SK-N-SH (cell line): ENCODE data around the gene WDR46. TPM values are rescaled to one million over a fixed set of nuclear protein-coding genes. Genes with fewer than 3 reads are reported as not detected.

ENCODE experiments used
- CTCF ChIA-PET: fragments of 300-600, 350-600 bp; formaldehyde crosslinking; extraction: SDS; loops from one replicate; lab custom pipeline; 2021; lab: Yijun Ruan, JAX
- POLR2A ChIA-PET: fragments of 350-600 bp; sonication (Branson Sonifier 250); formaldehyde crosslinking; extraction: SDS; loops from one replicate; lab custom pipeline; 2020; ENCODE audit warnings: antibody characterized with exemption, inconsistent platforms; lab: Yijun Ruan, JAX
- DNase-seq: peaks from one replicate; pipeline ENCODE4 v3.0.0; 2012
- H2AFZ ChIP-seq: fragments of 200-600 bp; sonication (generic); 2 replicates; pipeline ENCODE4 v1.8.1; 2016; ENCODE audit warnings: antibody characterized with exemption, mild to moderate bottlenecking, low read depth
- H3F3A ChIP-seq: fragments of 200-600 bp; sonication (generic); replicated peaks from 2 replicates; pipeline ENCODE3; 2016; ENCODE audit warnings: antibody characterized with exemption, mild to moderate bottlenecking; ENCODE audit not compliant: insufficient read depth
- H3K27ac ChIP-seq, 2 experiments: fragments of 200-500 bp in 1 of 2; fragments of 200-600 bp in 1 of 2; sonication (Bioruptor generic) in 1 of 2; sonication (generic), shearing (Covaris generic) in 1 of 2; 2 replicates each; pipeline versions ENCODE4 v1.5.1 to v1.6.1; 2014 to 2016; ENCODE audit warnings: low read depth in 2 of 2, inconsistent platforms in 1 of 2, low read length in 1 of 2, mild to moderate bottlenecking in 1 of 2, mixed read lengths in 1 of 2
- H3K27me3 ChIP-seq: fragments of 200-600 bp; sonication (generic), shearing (Covaris generic); 2 replicates; pipeline ENCODE4 v1.6.1; 2016; ENCODE audit warnings: mixed run types; ENCODE audit not compliant: insufficient read depth
- H3K36me3 ChIP-seq, 2 experiments: fragments of 200-500 bp in 1 of 2; fragments of 200-600 bp in 1 of 2; sonication (Bioruptor generic) in 1 of 2; sonication (generic) in 1 of 2; replicated peaks in 1 of 2; 2 replicates each; pipeline versions ENCODE3 to v1.5.1; 2014 to 2016; ENCODE audit warnings: low read length in 1 of 2, mild to moderate bottlenecking in 1 of 2; ENCODE audit not compliant: insufficient read depth in 2 of 2, control insufficient read depth in 1 of 2
- H3K4me1 ChIP-seq, 2 experiments: fragments of 200-500 bp in 1 of 2; fragments of 200-600 bp in 1 of 2; sonication (Bioruptor generic) in 1 of 2; sonication (generic), shearing (Covaris generic) in 1 of 2; 2 replicates each; pipeline versions ENCODE4 v1.5.1 to v1.6.1; 2014 to 2016; ENCODE audit warnings: low read depth in 1 of 2, low read length in 1 of 2, mixed run types in 1 of 2; ENCODE audit not compliant: insufficient read depth in 2 of 2, control insufficient read depth in 1 of 2
- H3K4me2 ChIP-seq: fragments of 200-600 bp; sonication (generic), shearing (Covaris generic); 2 replicates; pipeline ENCODE4 v1.6.1; 2017; ENCODE audit warnings: mixed run types
- H3K4me3 ChIP-seq, 2 experiments: fragments of 200-500 bp in 1 of 2; fragments of 200-600 bp in 1 of 2; sonication (Bioruptor generic) in 1 of 2; sonication (generic), shearing (Covaris generic) in 1 of 2; 2 replicates each; pipeline versions ENCODE4 v1.5.1 to v1.8.1; 2014 to 2016; ENCODE audit warnings: low read depth in 2 of 2, inconsistent platforms in 1 of 2, low read length in 1 of 2, mild to moderate bottlenecking in 1 of 2, mixed read lengths in 1 of 2, moderate library complexity in 1 of 2
- H3K79me2 ChIP-seq: fragments of 200-600 bp; sonication (generic); 2 replicates; pipeline ENCODE4 v1.8.1; 2017; ENCODE audit warnings: mild to moderate bottlenecking; ENCODE audit not compliant: insufficient read depth
- H3K9ac ChIP-seq: fragments of 200-600 bp; sonication (generic); 2 replicates; pipeline ENCODE4 v1.6.1; 2017; ENCODE audit warnings: mixed run types
- H3K9me2 ChIP-seq: fragments of 200-600 bp; sonication (generic); 2 replicates; pipeline ENCODE4 v1.6.1; 2017; ENCODE audit warnings: mixed run types
- H3K9me3 ChIP-seq: fragments of 200-600 bp; sonication (generic); 2 replicates; pipeline ENCODE4 v1.6.1; 2017; ENCODE audit warnings: mixed run types, mild to moderate bottlenecking, moderate library complexity
- H4K20me1 ChIP-seq: fragments of 200-600 bp; sonication (generic); 2 replicates; pipeline ENCODE4 v1.6.1; 2017; ENCODE audit warnings: mild to moderate bottlenecking, mixed run types; ENCODE audit not compliant: insufficient read depth
- CTCF ChIP-seq: fragments of 200-600 bp; sonication (generic); IDR thresholded peaks from 2 replicates; pipeline ENCODE4 v1.6.1; 2017; ENCODE audit warnings: antibody characterized with exemption, mild to moderate bottlenecking, moderate library complexity
- ELF1 ChIP-seq: IDR thresholded peaks from 2 replicates; pipeline ENCODE4 v1.4.0; 2012
- EP300 ChIP-seq, 2 experiments: IDR thresholded peaks; 2 replicates each; pipeline versions ENCODE4 v1.4.0 to v1.6.1; 2012; ENCODE audit warnings: borderline replicate concordance in 1 of 2, low read depth in 1 of 2, low read length in 1 of 2
- FOSL2 ChIP-seq: IDR thresholded peaks from 2 replicates; pipeline ENCODE4 v1.4.0; 2012; ENCODE audit warnings: low read depth, mild to moderate bottlenecking, moderate library complexity, borderline replicate concordance
- FOXJ3 ChIP-seq: sonication (generic); formaldehyde crosslinking; IDR thresholded peaks from 2 replicates; pipeline ENCODE4 v1.5.1; 2020; ENCODE audit warnings: mild to moderate bottlenecking, missing genetic modification reagents
- GABPA ChIP-seq: IDR thresholded peaks from 2 replicates; pipeline ENCODE4 v1.4.0; 2012; ENCODE audit warnings: low read depth, mild to moderate bottlenecking
- IRF3 ChIP-seq: fragments of 150-350 bp; IDR thresholded peaks from 2 replicates; pipeline ENCODE4 v1.6.1; 2016; ENCODE audit warnings: mild to moderate bottlenecking, low read depth, low read length
- MAX ChIP-seq: IDR thresholded peaks from 2 replicates; pipeline ENCODE4 v1.4.0; 2012; ENCODE audit warnings: low read depth
- MEF2A ChIP-seq: IDR thresholded peaks from 2 replicates; pipeline ENCODE4 v1.4.0; 2012; ENCODE audit warnings: low read depth, borderline replicate concordance
- MXI1 ChIP-seq: IDR thresholded peaks from 2 replicates; pipeline ENCODE4 v1.6.1; 2012; ENCODE audit warnings: mild to moderate bottlenecking, low read depth, low read length, improper control_type of control experiment
- RAD21 ChIP-seq: IDR thresholded peaks from 2 replicates; pipeline ENCODE4 v1.6.1; 2012; ENCODE audit warnings: mild to moderate bottlenecking, low read length
- REST ChIP-seq: IDR thresholded peaks from 2 replicates; pipeline ENCODE4 v1.6.1; 2012; ENCODE audit warnings: mild to moderate bottlenecking, low read depth, low read length, moderate library complexity
- RFX5 ChIP-seq: IDR thresholded peaks from 2 replicates; pipeline ENCODE4 v1.6.1; 2012; ENCODE audit warnings: mild to moderate bottlenecking, improper control_type of control experiment, low read length
- RXRA ChIP-seq: IDR thresholded peaks from 2 replicates; pipeline ENCODE4 v1.4.0; 2012; ENCODE audit warnings: low read depth, mild to moderate bottlenecking, borderline replicate concordance
- SMC3 ChIP-seq: IDR thresholded peaks from 2 replicates; pipeline ENCODE4 v1.6.1; 2012; ENCODE audit warnings: low read depth, low read length, improper control_type of control experiment
- TEAD4 ChIP-seq: IDR thresholded peaks from 2 replicates; pipeline ENCODE4 v1.4.0; 2012; ENCODE audit warnings: mild to moderate bottlenecking, borderline replicate concordance; ENCODE audit not compliant: insufficient read depth
- USF1 ChIP-seq: IDR thresholded peaks from 2 replicates; pipeline ENCODE4 v1.4.0; 2012; ENCODE audit warnings: low read depth, borderline replicate concordance
- USF2 ChIP-seq: fragments of 150-350 bp; IDR thresholded peaks from 2 replicates; pipeline ENCODE4 v1.6.1; 2017; ENCODE audit warnings: antibody characterized with exemption, low read length, low read depth, borderline replicate concordance
- ZBTB33 ChIP-seq: IDR thresholded peaks from 2 replicates; pipeline ENCODE4 v1.4.0; 2012; ENCODE audit warnings: low read depth, borderline replicate concordance
- WGBS: methylation state at CpG from one replicate; pipeline ENCODE4 v1.1.6; 2017; ENCODE audit warnings: low lambda C conversion rate; 5-methylcytosine and 5-hydroxymethylcytosine counted together
- polyA plus RNA-seq, 3 experiments: library from polyadenylated mRNA; depleted of rRNA; stranded (reverse); fragments of >200 nt; gene quantifications; 2 replicates each; pipeline ENCODE4 v1.2.3, GENCODE V29; 2012

The WDR46 gene
- polyA plus RNA-seq, 1 of the 3 experiments (the other 2 are of a cell fraction) = 153 TPM

- TF ChIP-seq CTCF = no peak
- no peak for TF ChIP-seq GABPA
- no peak for TF ChIP-seq RFX5
- TF ChIP-seq RXRA = no peak
- TF ChIP-seq MEF2A = no peak
These were observed 9.8 kb downstream of the WDR46 start (continued) for GRCh38 chr6:33279257-33279695.

GRCh38 chr6:33278810-33279209 lies 10.2 kb downstream of the WDR46 start:
- CTCF ChIA-PET = interaction anchor here (1.2 to 4.9 kb wide), 6 partner anchors 11 to 128 kb away, joined by 3 to 49 read pairs (median 16); partner anchors contain the start of genes PFDN6, RGL2 and WDR46
- Histone ChIP-seq H3K4me2 (no peak overlapping the region), H3K27ac (0 out of 4 replicates have a peak overlapping the region, but pooled peaks of 1 of the 2 experiments have one; percentile 4)
- TF ChIP-seq USF1 = no peak
- no peak for TF ChIP-seq RAD21
- TF ChIP-seq TEAD4 = no peak
- no peak for TF ChIP-seq MXI1
- TF ChIP-seq EP300 (IDR thresholded peaks at IDR 0.05; ENCODE audit: borderline replicate concordance in 1 of 2, low read depth in 1 of 2, low read length in 1 of 2) = no peak
- TF ChIP-seq FOSL2 = no peak
- TF ChIP-seq ZBTB33 = no peak
- TF ChIP-seq RXRA = no peak
- no peak for TF ChIP-seq SMC3
- no peak for TF ChIP-seq REST
- no peak for TF ChIP-seq ELF1
- TF ChIP-seq GABPA = no peak
- TF ChIP-seq IRF3 = no peak
- TF ChIP-seq FOXJ3 (CRISPR knock-in tag) = no peak
- no peak for TF ChIP-seq USF2
- no peak for TF ChIP-seq MEF2A
- TF ChIP-seq MAX = no peak

More at GRCh38 chr6:33278810-33279209, 10.2 kb downstream of the WDR46 start:
- no peaks in the 10 kb centered on the region for H3K9me2 ChIP-seq
- H3K27me3 ChIP-seq = no peaks in the 10 kb centered on the region
- H2AFZ ChIP-seq = no peak overlapping the region
- H4K20me1 ChIP-seq = peaks cover 31% of the 10 kb centered on the region
- peaks cover 25 to 33% of the 10 kb centered on the region in 2 experiments; a peak in 3 of 4 replicates for H3K4me1 ChIP-seq
- POLR2A ChIA-PET = interaction anchor here (1.3 to 2.6 kb wide), 5 partner anchors 11 to 39 kb away, joined by 4 to 58 read pairs (median 8); partner anchors contain the start of genes PFDN6, WDR46 and ZBTB22
- peaks cover 65% of the 10 kb centered on the region for H3F3A ChIP-seq
- peaks cover 28% of the 10 kb centered on the region for H3K79me2 ChIP-seq
- no peaks in the 10 kb centered on the region for H3K9me3 ChIP-seq
- H3K36me3 ChIP-seq = peaks cover 32 to 59% of the 10 kb centered on the region in 2 experiments
- 87% methylated on average over 3 of the region's 3 CpGs for WGBS
- DNase-seq = no peak
- no peak overlapping the region for H3K4me3 ChIP-seq
- no peak overlapping the region for H3K9ac ChIP-seq
